Tibial nerve (tissue), 4 donors: ENCODE results near the gene PAPOLB. TPM values are rescaled to one million over a fixed set of nuclear protein-coding genes. Genes with fewer than 3 reads are reported as not detected.

Source experiments
- DNase-seq, 2 donors: peaks; one replicate each; pipeline ENCODE4 v3.0.0-alpha.2; 2019; ENCODE audit warnings: low spot score in 2 of 2
- H3K27ac ChIP-seq, 4 donors: fragments of 200-600 bp; sonication (generic) in 3 of 4; one replicate each; pipeline ENCODE4 v1.5.1; 2017 to 2019; ENCODE audit warnings: mild to moderate bottlenecking in 1 of 4
- H3K27me3 ChIP-seq, 2 donors: fragments of 200-600 bp; sonication (generic) in 1 of 2; one replicate each; pipeline versions ENCODE4 v1.5.1 to v1.6.0; 2017 to 2019
- H3K36me3 ChIP-seq, 3 donors: fragments of 200-600 bp; sonication (generic); one replicate each; pipeline ENCODE4 v1.5.1; 2018 to 2019
- H3K4me1 ChIP-seq, 4 donors: fragments of 200-600 bp; sonication (generic) in 3 of 4; one replicate each; pipeline ENCODE4 v1.5.1; 2017 to 2019
- H3K4me3 ChIP-seq, 4 donors: fragments of 200-600 bp; sonication (generic) in 3 of 4; one replicate each; pipeline ENCODE4 v1.5.1; 2017 to 2019; ENCODE audit warnings: mild to moderate bottlenecking in 1 of 4, moderate library complexity in 1 of 4
- H3K9me3 ChIP-seq, 4 donors: fragments of 200-600 bp; sonication (generic) in 3 of 4; one replicate each; pipeline ENCODE4 v1.5.1; 2017 to 2019
- CTCF ChIP-seq, 5 experiments: fragments of 200-600 bp in 3 of 5; fragments of 450-650 bp in 2 of 5; sonication (generic) in 3 of 5; IDR thresholded peaks; one replicate each; pipeline ENCODE4 v1.5.1; 2016 to 2019; ENCODE audit warnings: antibody characterized with exemption in 5 of 5, mild to moderate bottlenecking in 3 of 5, moderate library complexity in 2 of 5
- EP300 ChIP-seq, 2 donors: sonication (generic); formaldehyde crosslinking; IDR thresholded peaks; one replicate each; pipeline ENCODE4 v1.6.1; 2017; ENCODE audit warnings: antibody characterized with exemption in 2 of 2, mild to moderate bottlenecking in 1 of 2
- POLR2A ChIP-seq, 2 donors: fragments of 450-650 bp; IDR thresholded peaks; one replicate each; pipeline ENCODE4 v1.6.1; 2017; ENCODE audit warnings: antibody characterized with exemption in 2 of 2, mild to moderate bottlenecking in 2 of 2, moderate library complexity in 2 of 2
- WGBS, 2 donors: methylation state at CpG; one replicate each; pipeline ENCODE4 v1.1.5; 2018; 5-methylcytosine and 5-hydroxymethylcytosine counted together
- total RNA-seq, 4 donors: library from RNA; depleted of rRNA; stranded (reverse); fragments of >200 nt; gene quantifications; one replicate each; pipeline ENCODE4 v1.1.0, GENCODE V29; 2016

The PAPOLB gene
- total RNA-seq, 4 donors from 2014 or later, result 1.4 to 2.4 (median 1.8) TPM

- Histone ChIP-seq H3K4me1 (no peaks in the 10 kb centered on the region), H3K27ac (no peak overlapping the region), H3K36me3 (peaks cover 0 to 24% (median 0%) of the 10 kb centered on the region in 3 donors), H3K4me3 (no peak overlapping the region), H3K9me3 (peaks cover 0 to 21% (median 0%) of the 10 kb centered on the region in 4 donors), H3K27me3 (no peaks in the 10 kb centered on the region)
- no peak for DNase-seq
- WGBS, 2 donors, result 77% methylated on average over 6 of the region's 6 CpGs
- TF ChIP-seq POLR2A (IDR thresholded peaks at IDR 0.05) (no peak), EP300 (IDR thresholded peaks at IDR 0.05) (no peak), CTCF (IDR thresholded peaks at IDR 0.05) (no peak)
Observed at GRCh38 chr7:4851459-4852422, 10.1 kb downstream of the PAPOLB start.

DNA sequence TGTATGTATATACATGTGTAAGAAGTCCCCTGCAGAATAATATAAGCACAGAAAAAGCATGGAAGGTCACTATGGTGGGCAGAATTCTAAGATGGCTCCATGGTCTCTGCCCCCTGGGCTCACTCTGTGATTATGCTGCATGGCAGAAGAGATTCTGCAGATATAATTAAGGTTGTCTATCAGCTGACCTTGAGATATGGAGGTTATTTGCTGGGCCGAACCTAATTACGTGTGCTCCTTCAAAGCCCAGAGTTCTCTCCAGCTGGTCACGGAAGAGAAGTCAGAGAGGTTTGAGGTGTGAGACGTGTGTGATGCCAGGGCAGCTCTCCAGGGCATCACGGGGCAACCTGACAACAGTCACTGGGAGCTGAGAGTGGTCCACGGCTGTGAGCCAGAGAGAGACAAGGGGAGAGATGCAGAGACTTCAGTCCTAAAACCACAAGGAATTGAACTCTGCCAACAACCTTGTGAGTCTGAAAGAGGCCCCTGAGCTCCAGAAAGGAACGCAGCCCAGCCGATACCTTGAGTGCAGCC, 11.5 kb downstream of the PAPOLB start:
- no peak for DNase-seq
- no peak for TF ChIP-seq POLR2A (IDR thresholded peaks at IDR 0.05)
- no peak for TF ChIP-seq EP300 (IDR thresholded peaks at IDR 0.05)
- H3K27ac ChIP-seq, result no peak overlapping the region
- no peak overlapping the region for H3K4me3 ChIP-seq
- no peaks in the 10 kb centered on the region for H3K4me1 ChIP-seq
- WGBS, 2 donors, result 92 to 95% methylated on average over 8 of the region's 8 CpGs
- peaks cover 0 to 21% (median 0%) of the 10 kb centered on the region in 4 donors for H3K9me3 ChIP-seq
- H3K27me3 ChIP-seq, result no peaks in the 10 kb centered on the region
- H3K36me3 ChIP-seq, result peaks cover 0 to 24% (median 0%) of the 10 kb centered on the region in 3 donors

DNA sequence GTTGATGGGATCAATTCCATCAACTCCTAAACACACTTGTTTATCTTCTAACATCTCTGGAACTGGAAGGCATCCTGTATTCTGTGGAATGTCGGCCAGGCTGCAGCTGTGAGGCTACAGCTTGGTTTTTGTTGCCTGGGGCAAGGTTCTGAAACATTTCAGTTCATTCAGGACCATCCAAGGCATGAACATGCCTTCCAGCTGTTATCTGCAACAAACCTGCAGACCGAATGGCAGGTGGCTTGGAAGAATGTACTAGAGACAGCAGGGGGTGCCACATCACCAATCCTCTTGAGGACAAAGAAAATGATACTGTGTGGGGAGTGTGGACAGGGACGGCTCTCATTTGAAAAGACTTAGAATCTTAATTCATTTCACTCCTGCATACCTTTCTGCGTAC, 12.4 kb downstream of the PAPOLB start:
- no peaks in the 10 kb centered on the region for H3K27me3 ChIP-seq
- no peaks in the 10 kb centered on the region for H3K4me1 ChIP-seq
- H3K27ac ChIP-seq, result no peak overlapping the region
- 33 to 38% methylated on average over 4 of the region's 4 CpGs for WGBS, 2 donors
- DNase-seq, result peak in 1 of 2 donors; percentile 20
- H3K36me3 ChIP-seq, result peaks cover 0 to 24% (median 0%) of the 10 kb centered on the region in 3 donors
- no peak overlapping the region for H3K4me3 ChIP-seq
- H3K9me3 ChIP-seq, result peaks cover 0 to 21% (median 0%) of the 10 kb centered on the region in 4 donors
- TF ChIP-seq EP300 (IDR thresholded peaks at IDR 0.05) (no peak), POLR2A (IDR thresholded peaks at IDR 0.05) (no peak), CTCF (IDR thresholded peaks at IDR 0.05) (peak in 3 of 5 experiments; percentile 18 to 52 (median 19))

- no peak for DNase-seq
- Histone ChIP-seq H3K27ac (no peak overlapping the region), H3K4me3 (no peak overlapping the region), H3K36me3 (peaks cover 0 to 1% (median 0%) of the 10 kb centered on the region in 3 donors), H3K4me1 (no peaks in the 10 kb centered on the region), H3K27me3 (no peaks in the 10 kb centered on the region), H3K9me3 (peaks cover 0 to 4% (median 0%) of the 10 kb centered on the region in 4 donors)
- TF ChIP-seq CTCF (IDR thresholded peaks at IDR 0.05) (peak in 1 of 5 experiments; percentile 17), EP300 (IDR thresholded peaks at IDR 0.05) (no peak), POLR2A (IDR thresholded peaks at IDR 0.05) (no peak)
- 39 to 41% methylated on average over 18 of the region's 18 CpGs for WGBS, 2 donors
Observed at GRCh38 chr7:4845740-4846142, 16.1 kb downstream of the PAPOLB start.

GRCh38 chr7:4842319-4843064, 19.3 kb downstream of the PAPOLB start:
- TF ChIP-seq EP300 (IDR thresholded peaks at IDR 0.05) (no peak), POLR2A (IDR thresholded peaks at IDR 0.05) (no peak), CTCF (IDR thresholded peaks at IDR 0.05) (no peak)
- 64 to 67% methylated on average over 22 of the region's 22 CpGs for WGBS, 2 donors
- Histone ChIP-seq H3K27ac (no peak overlapping the region), H3K4me1 (peaks cover 0 to 13% (median 0%) of the 10 kb centered on the region in 4 donors), H3K27me3 (no peaks in the 10 kb centered on the region), H3K4me3 (no peak overlapping the region), H3K36me3 (peaks cover 0 to 3% (median 0%) of the 10 kb centered on the region in 3 donors), H3K9me3 (no peaks in the 10 kb centered on the region)
- no peak for DNase-seq
